T-cell (primary cell): ENCODE measurements around the gene ZDHHC7. TPM values are rescaled to one million over a fixed set of nuclear protein-coding genes. Genes with fewer than 3 reads are reported as not detected.
"Not testable (repeated sequence)": the region's sequence is repeated elsewhere in the genome, so short reads cannot be mapped to it uniquely, and the experiment has no call there.

ENCODE experiments used
- ATAC-seq, 4 experiments: fragments of 200-7000 bp in 3 of 4; fragments of 150-1000 bp in 1 of 4; cut with Tn5 transposase; replicated peaks in 1 of 4; 1 replicate in 3 of 4; 2 replicates in 1 of 4; pipeline ENCODE4 v1.10.0; 2021; ENCODE audit warnings: moderate library complexity in 3 of 4, mild to moderate bottlenecking in 2 of 4, moderate number of reproducible peaks in 1 of 4
- CTCF ChIA-PET, 2 donors: fragments of 300-600 bp; sonication (Branson Sonifier 250); formaldehyde crosslinking; loops; one replicate each; lab custom pipeline; 2022; ENCODE audit warnings: antibody characterized with exemption in 2 of 2; lab: Charles Lee
- POLR2A ChIA-PET, 2 donors: fragments of 300-600 bp; sonication (Branson Sonifier 250); formaldehyde crosslinking; loops; one replicate each; lab custom pipeline; 2022; ENCODE audit warnings: antibody characterized with exemption in 2 of 2; lab: Charles Lee
- DNase-seq, 35 experiments: peaks; one replicate each; pipeline versions ENCODE4 v3.0.0 to v3.0.0-alpha.2; 2013 to 2023
- H3K27ac ChIP-seq: one replicate; pipeline ENCODE4 v1.5.1; 2013; ENCODE audit warnings: low read length
- H3K27me3 ChIP-seq, 2 experiments: replicated peaks in 1 of 2; 1 replicate in 1 of 2; 2 replicates in 1 of 2; pipeline versions ENCODE4 v1.6.1 to v1.7.0; 2013; ENCODE audit warnings: low read length in 1 of 2, mixed read lengths in 1 of 2; ENCODE audit not compliant: control insufficient read depth in 2 of 2, insufficient read depth in 2 of 2; ENCODE audit errors: extremely low read depth in 1 of 2
- H3K36me3 ChIP-seq, 2 donors: 1 replicate in 1 of 2; 2 replicates in 1 of 2; pipeline versions ENCODE4 v1.6.1 to v1.7.0; 2013; ENCODE audit warnings: low read length in 1 of 2; ENCODE audit not compliant: control insufficient read depth in 2 of 2, insufficient read depth in 1 of 2; ENCODE audit errors: extremely low read depth in 1 of 2
- H3K4me1 ChIP-seq, 2 experiments: 1 replicate in 1 of 2; 2 replicates in 1 of 2; pipeline versions ENCODE4 v1.6.1 to v1.7.0; 2013; ENCODE audit warnings: low read length in 2 of 2, mixed read lengths in 1 of 2; ENCODE audit not compliant: insufficient read depth in 2 of 2, control insufficient read depth in 1 of 2; ENCODE audit errors: extremely low read depth in 1 of 2
- H3K4me3 ChIP-seq, 2 donors: 1 replicate in 1 of 2; 2 replicates in 1 of 2; pipeline versions ENCODE4 v1.5.1 to v1.7.0; 2013; ENCODE audit warnings: mild to moderate bottlenecking in 2 of 2, low read length in 1 of 2, moderate library complexity in 1 of 2; ENCODE audit not compliant: control insufficient read depth in 1 of 2; ENCODE audit errors: extremely low read depth in 1 of 2
- H3K9me3 ChIP-seq: 2 replicates; pipeline ENCODE4 v1.7.0; 2013
- H3K27ac Mint-ChIP-seq, 2 donors: one replicate each; pipeline ENCODE4 v1.8.0; 2020 to 2021; ENCODE audit warnings: mild to moderate bottlenecking in 2 of 2, mixed read lengths in 2 of 2
- H3K27me3 Mint-ChIP-seq, 2 donors: one replicate each; pipeline ENCODE4 v1.8.0; 2021 to 2022; ENCODE audit warnings: mixed read lengths in 2 of 2
- H3K36me3 Mint-ChIP-seq: one replicate; pipeline ENCODE4 v1.8.0; 2021; ENCODE audit warnings: mixed read lengths
- H3K4me1 Mint-ChIP-seq, 3 donors: one replicate each; pipeline ENCODE4 v1.8.0; 2020 to 2022; ENCODE audit warnings: mixed read lengths in 3 of 3, mild to moderate bottlenecking in 1 of 3
- H3K4me3 Mint-ChIP-seq, 3 donors: one replicate each; pipeline ENCODE4 v1.8.0; 2020 to 2022; ENCODE audit warnings: mild to moderate bottlenecking in 3 of 3, mixed read lengths in 3 of 3, moderate library complexity in 3 of 3
- H3K9me3 Mint-ChIP-seq, 3 donors: one replicate each; pipeline ENCODE4 v1.8.0; 2020 to 2022; ENCODE audit warnings: mixed read lengths in 3 of 3
- WGBS: methylation state at CpG from one replicate; pipeline ENCODE4 v1.1.5; 2013; ENCODE audit warnings: missing lambda C conversion rate; ENCODE audit not compliant: insufficient coverage; 5-methylcytosine and 5-hydroxymethylcytosine counted together
- total RNA-seq, 35 experiments: library from RNA in 6 of 35; stranded (reverse) in 6 of 35; fragments of 120-200 nt in 1 of 35; gene quantifications; one replicate each; pipeline versions ENCODE4 v1.2.1 to v1.2.4 and lab custom pipeline; 2013 to 2026

ZDHHC7 gene
- total RNA-seq, 5 donors from 2014 or later (not counting 1 experiment from before 2014, with no cell fraction given): 33.5 to 43.9 (median 38.7) TPM

- H3K4me1 ChIP-seq, H3K4me1 Mint-ChIP-seq: not testable (repeated sequence)
Observed at GRCh38 chr16:84938616-84939015, 72.7 kb downstream of the ZDHHC7 start.

GRCh38 chr16:84937196-84938005 is 73.9 kb downstream of the ZDHHC7 start:
- H3K36me3 ChIP-seq: no peaks in the 10 kb centered on the region
- Mint-ChIP-seq H3K36me3 (no peaks in the 10 kb centered on the region), H3K4me1 (no peaks in the 10 kb centered on the region), H3K27me3 (peaks cover 0 to 10% of the 10 kb centered on the region in 2 donors), H3K4me3 (no peak overlapping the region), H3K9me3 (no peaks in the 10 kb centered on the region), H3K27ac (no peak overlapping the region)
- WGBS: 78% methylated on average over 7 of the region's 9 CpGs
- no peak overlapping the region for H3K4me3 ChIP-seq
- no peak overlapping the region for H3K27ac ChIP-seq
- no peak for ATAC-seq
- H3K4me1 ChIP-seq: no peaks in the 10 kb centered on the region
- no peak for DNase-seq
- peaks cover 0 to 27% of the 10 kb centered on the region in 2 experiments for H3K27me3 ChIP-seq
- no peaks in the 10 kb centered on the region for H3K9me3 ChIP-seq
- ChIA-PET CTCF (no interaction called here), POLR2A (no interaction called here)

More at GRCh38 chr16:84938616-84939015, 72.7 kb downstream of the ZDHHC7 start:
- H3K9me3 ChIP-seq, H3K27ac ChIP-seq, H3K36me3 Mint-ChIP-seq, DNase-seq, POLR2A ChIA-PET, H3K36me3 ChIP-seq, H3K4me3 ChIP-seq, H3K4me3 Mint-ChIP-seq, H3K27ac Mint-ChIP-seq, H3K9me3 Mint-ChIP-seq, ATAC-seq: not testable (repeated sequence)
- H3K27me3 Mint-ChIP-seq: peaks cover 3 to 10% of the 10 kb centered on the region in 2 donors
- 71% methylated on average over 6 of the region's 6 CpGs for WGBS
- H3K27me3 ChIP-seq: peaks cover 0 to 27% of the 10 kb centered on the region in 2 experiments
- CTCF ChIA-PET: interaction anchor here in 1 of 2 donors (0.6 kb wide), 1 partner anchor 174 kb away, joined by 3 read pairs; no protein-coding TSS in a partner anchor

GRCh38 chr16:84933774-84934631 is 77.3 kb downstream of the ZDHHC7 start:
- POLR2A ChIA-PET: no interaction called here
- H3K9me3 ChIP-seq: no peaks in the 10 kb centered on the region
- no peak for DNase-seq
- no peaks in the 10 kb centered on the region for H3K27me3 Mint-ChIP-seq
- no peak overlapping the region for H3K27ac ChIP-seq
- H3K27me3 ChIP-seq: peaks cover 0 to 9% of the 10 kb centered on the region in 2 experiments
- CTCF ChIA-PET: interaction anchor here in 1 of 2 donors (0.5 to 0.7 kb wide), 3 partner anchors 41 to 856 kb away, joined by 3 to 5 read pairs (median 4); no protein-coding TSS in a partner anchor
- no peaks in the 10 kb centered on the region for H3K9me3 Mint-ChIP-seq
- ATAC-seq: no peak
- no peaks in the 10 kb centered on the region for H3K4me1 ChIP-seq
- no peak overlapping the region for H3K27ac Mint-ChIP-seq
- peaks cover 0 to 8% (median 0%) of the 10 kb centered on the region in 3 donors for H3K4me1 Mint-ChIP-seq
- no peaks in the 10 kb centered on the region for H3K36me3 ChIP-seq
- 88% methylated on average over 28 of the region's 29 CpGs for WGBS
- no peak overlapping the region for H3K4me3 Mint-ChIP-seq
- no peaks in the 10 kb centered on the region for H3K36me3 Mint-ChIP-seq
- H3K4me3 ChIP-seq: no peak overlapping the region

- 74% methylated on average over 5 of the region's 5 CpGs for WGBS
- no peaks in the 10 kb centered on the region for H3K36me3 ChIP-seq
- Mint-ChIP-seq H3K4me1 (peaks cover 0 to 8% (median 0%) of the 10 kb centered on the region in 3 donors), H3K27ac (no peak overlapping the region), H3K36me3 (no peaks in the 10 kb centered on the region), H3K27me3 (no peaks in the 10 kb centered on the region), H3K9me3 (no peaks in the 10 kb centered on the region), H3K4me3 (no peak overlapping the region)
- no peaks in the 10 kb centered on the region for H3K4me1 ChIP-seq
- POLR2A ChIA-PET: no interaction called here
- CTCF ChIA-PET: interaction anchor here in 1 of 2 donors (1.6 kb wide), 1 partner anchor 20 kb away, joined by 4 read pairs; no protein-coding TSS in a partner anchor
- DNase-seq (no peak), ATAC-seq (no peak)
- no peak overlapping the region for H3K4me3 ChIP-seq
- no peak overlapping the region for H3K27ac ChIP-seq
- H3K9me3 ChIP-seq: no peaks in the 10 kb centered on the region
- H3K27me3 ChIP-seq: peaks cover 0 to 9% of the 10 kb centered on the region in 2 experiments
Observed at GRCh38 chr16:84932681-84933080, 78.7 kb downstream of the ZDHHC7 start.

GRCh38 chr16:84931506-84931905 is 79.8 kb downstream of the ZDHHC7 start:
- POLR2A ChIA-PET: no interaction called here
- Mint-ChIP-seq H3K4me1 (peaks cover 0 to 8% (median 0%) of the 10 kb centered on the region in 3 donors), H3K36me3 (no peaks in the 10 kb centered on the region), H3K9me3 (no peaks in the 10 kb centered on the region), H3K27ac (no peak overlapping the region), H3K4me3 (no peak overlapping the region), H3K27me3 (no peaks in the 10 kb centered on the region)
- CTCF ChIA-PET: interaction anchor here (0.5 to 1.6 kb wide), 4 partner anchors 21 to 279 kb away, joined by 3 to 4 read pairs (median 4); no protein-coding TSS in a partner anchor
- peaks cover 0 to 9% of the 10 kb centered on the region in 2 experiments for H3K27me3 ChIP-seq
- H3K4me3 ChIP-seq: no peak overlapping the region
- H3K9me3 ChIP-seq: no peaks in the 10 kb centered on the region
- no peaks in the 10 kb centered on the region for H3K4me1 ChIP-seq
- H3K36me3 ChIP-seq: no peaks in the 10 kb centered on the region
- WGBS: 84% methylated on average over 5 of the region's 8 CpGs
- no peak for DNase-seq
- ATAC-seq: no peak
- no peak overlapping the region for H3K27ac ChIP-seq

- Histone ChIP-seq H3K4me3 (no peak overlapping the region), H3K4me1 (no peaks in the 10 kb centered on the region), H3K27ac (no peak overlapping the region), H3K36me3 (no peaks in the 10 kb centered on the region), H3K9me3 (no peaks in the 10 kb centered on the region), H3K27me3 (peaks cover 0 to 9% of the 10 kb centered on the region in 2 experiments)
- H3K27ac Mint-ChIP-seq: no peak overlapping the region
- DNase-seq (no peak), ATAC-seq (no peak)
- ChIA-PET CTCF (interaction anchor here in 1 of 2 donors (0.6 to 1.6 kb wide), 3 partner anchors 22 to 280 kb away, joined by 3 to 4 read pairs (median 3); no protein-coding TSS in a partner anchor), POLR2A (no interaction called here)
- H3K36me3 Mint-ChIP-seq: no peaks in the 10 kb centered on the region
- H3K4me3 Mint-ChIP-seq: no peak overlapping the region
- WGBS: 89% methylated on average over 3 of the region's 4 CpGs
- H3K4me1 Mint-ChIP-seq: peaks cover 0 to 8% (median 0%) of the 10 kb centered on the region in 3 donors
- no peaks in the 10 kb centered on the region for H3K9me3 Mint-ChIP-seq
- H3K27me3 Mint-ChIP-seq: no peaks in the 10 kb centered on the region
Observed at GRCh38 chr16:84931107-84931494, 80.2 kb downstream of the ZDHHC7 start.
